ENCODE results near the gene ARID3A.

Gene ARID3A

GRCh38 chr19:960020-960419, 34.2 kb downstream of the ARID3A start:
- Mint-ChIP-seq H3K27ac (no peak overlapping the region), H3K36me3 (ENCODE audit: low read depth) (peaks cover 29% of the 10 kb centered on the region), H3K27me3 (ENCODE audit: low read depth, poor library complexity) (no peaks in the 10 kb centered on the region), H3K4me3 (no peak overlapping the region), H3K4me1 (peaks cover 66% of the 10 kb centered on the region), H3K9me3 (peaks cover 3% of the 10 kb centered on the region)
- no peak for TF ChIP-seq CTCF (IDR thresholded peaks at IDR 0.05)
- DNase-seq = no peak

- Mint-ChIP-seq H3K36me3 (ENCODE audit: low read depth) (peaks cover 34% of the 10 kb centered on the region), H3K4me3 (no peak overlapping the region), H3K4me1 (peaks cover 63% of the 10 kb centered on the region), H3K9me3 (peaks cover 7% of the 10 kb centered on the region), H3K27me3 (ENCODE audit: low read depth, poor library complexity) (no peaks in the 10 kb centered on the region), H3K27ac (no peak overlapping the region)
- DNase-seq = no peak
- TF ChIP-seq CTCF (IDR thresholded peaks at IDR 0.05) = no peak
Measured at GRCh38 chr19:960601-960938, 34.7 kb downstream of the ARID3A start.

GRCh38 chr19:961866-962620, 36.2 kb downstream of the ARID3A start:
- Mint-ChIP-seq H3K9me3 (peaks cover 15% of the 10 kb centered on the region), H3K27ac (peak overlapping the region; percentile 71), H3K4me3 (no peak overlapping the region), H3K36me3 (ENCODE audit: low read depth) (peaks cover 49% of the 10 kb centered on the region), H3K27me3 (ENCODE audit: low read depth, poor library complexity) (no peaks in the 10 kb centered on the region), H3K4me1 (peaks cover 52% of the 10 kb centered on the region)
- DNase-seq = no peak
- no peak for TF ChIP-seq CTCF (IDR thresholded peaks at IDR 0.05)

GRCh38 chr19:962683-963400, 37.0 kb downstream of the ARID3A start:
- Mint-ChIP-seq H3K27ac (no peak overlapping the region), H3K27me3 (ENCODE audit: low read depth, poor library complexity) (no peaks in the 10 kb centered on the region), H3K9me3 (peaks cover 20% of the 10 kb centered on the region), H3K36me3 (ENCODE audit: low read depth) (peaks cover 57% of the 10 kb centered on the region), H3K4me3 (no peak overlapping the region), H3K4me1 (peaks cover 45% of the 10 kb centered on the region)
- TF ChIP-seq CTCF (IDR thresholded peaks at IDR 0.05) = no peak
- no peak for DNase-seq

GRCh38 chr19:963486-963951, 37.7 kb downstream of the ARID3A start:
- H3K36me3 Mint-ChIP-seq (ENCODE audit: low read depth) = peaks cover 64% of the 10 kb centered on the region
- H3K4me3 Mint-ChIP-seq = no peak overlapping the region
- peaks cover 20% of the 10 kb centered on the region for H3K9me3 Mint-ChIP-seq
- no peak for DNase-seq
- TF ChIP-seq CTCF (IDR thresholded peaks at IDR 0.05) = no peak
- H3K4me1 Mint-ChIP-seq = peaks cover 41% of the 10 kb centered on the region
- H3K27me3 Mint-ChIP-seq (ENCODE audit: low read depth, poor library complexity) = no peaks in the 10 kb centered on the region
- no peak overlapping the region for H3K27ac Mint-ChIP-seq
